Cardiac muscle cell (in vitro differentiated cells and primary cell): ENCODE results near the gene PPHLN1. TPM values are rescaled to one million over a fixed set of nuclear protein-coding genes. Genes with fewer than 3 reads are reported as not detected.
"Not testable (repeated sequence)": the region's sequence is repeated elsewhere in the genome, so short reads cannot be mapped to it uniquely, and the experiment has no call there.

Experiments used
- DNase-seq, 2 donors: peaks; one replicate each; pipeline versions ENCODE4 v3.0.0 to v3.0.0-alpha.2; 2010 to 2017; ENCODE audit warnings: low read depth in 1 of 2, low spot score in 1 of 2
- H3K27ac ChIP-seq: fragments of 200-600 bp; sonication (generic); 2 replicates; pipeline ENCODE4 v1.5.1; 2016
- H3K27me3 ChIP-seq: fragments of 200-600 bp; sonication (generic); 2 replicates; pipeline ENCODE4 v1.6.0; 2016; ENCODE audit warnings: control low read depth
- H3K36me3 ChIP-seq: fragments of 200-600 bp; sonication (generic); 2 replicates; pipeline ENCODE4 v1.5.1; 2016; ENCODE audit warnings: control low read depth
- H3K4me1 ChIP-seq: fragments of 200-600 bp; sonication (generic); 2 replicates; pipeline ENCODE4 v1.8.1; 2017; ENCODE audit warnings: low read depth, mild to moderate bottlenecking, mixed run types
- H3K4me3 ChIP-seq: fragments of 200-600 bp; sonication (generic); 2 replicates; pipeline ENCODE4 v1.5.1; 2016; ENCODE audit warnings: mild to moderate bottlenecking
- H3K9me3 ChIP-seq: fragments of 200-600 bp; sonication (generic); 2 replicates; pipeline ENCODE4 v1.5.1; 2017; ENCODE audit warnings: low read depth, mild to moderate bottlenecking, control low read depth
- CTCF ChIP-seq: IDR thresholded peaks from 2 replicates; pipeline ENCODE4 v1.5.1; 2012; ENCODE audit warnings: low read depth, mild to moderate bottlenecking, low read length
- polyA plus RNA-seq: library from polyadenylated mRNA; unstranded; fragments of >200 nt; fragmentation: Nextera tagmentation; extraction: Ambion mirVana; gene quantifications from 2 replicates; pipeline ENCODE4 v1.2.1, GENCODE V29; 2016
- total RNA-seq: library from RNA; depleted of rRNA; stranded (reverse); fragments of >200 nt; gene quantifications from 2 replicates; pipeline ENCODE4 v1.2.3, GENCODE V29; 2016

PPHLN1 gene
- total and polyA plus RNA-seq, 2 experiments from 2014 or later: 70.6 to 77.6 TPM

GRCh38 chr12:42346403-42347002 is 20.5 kb downstream of the PPHLN1 start:
- Histone ChIP-seq H3K9me3 (no peaks in the 10 kb centered on the region), H3K27ac (no peak overlapping the region), H3K4me3 (no peak overlapping the region), H3K36me3 (no peaks in the 10 kb centered on the region), H3K27me3 (no peaks in the 10 kb centered on the region), H3K4me1 (no peaks in the 10 kb centered on the region)
- DNase-seq: no peak
- TF ChIP-seq CTCF: no peak

GRCh38 chr12:42349119-42350020 is 23.4 kb downstream of the PPHLN1 start:
- not testable (repeated sequence) for H3K9me3 ChIP-seq, H3K36me3 ChIP-seq, H3K4me1 ChIP-seq, H3K27ac ChIP-seq, H3K4me3 ChIP-seq, DNase-seq, H3K27me3 ChIP-seq

- not testable (repeated sequence) for H3K27ac ChIP-seq, H3K36me3 ChIP-seq, H3K4me1 ChIP-seq, H3K27me3 ChIP-seq, DNase-seq, H3K4me3 ChIP-seq, H3K9me3 ChIP-seq
Observed at GRCh38 chr12:42350021-42350407, 24.0 kb downstream of the PPHLN1 start.

- Histone ChIP-seq H3K4me3 (no peak overlapping the region), H3K27ac (no peak overlapping the region), H3K4me1 (no peaks in the 10 kb centered on the region), H3K36me3 (peaks cover 4% of the 10 kb centered on the region), H3K27me3 (no peaks in the 10 kb centered on the region), H3K9me3 (no peaks in the 10 kb centered on the region)
- no peak for TF ChIP-seq CTCF
- no peak for DNase-seq
Observed at GRCh38 chr12:42356344-42356743, 30.4 kb downstream of the PPHLN1 start.

- Histone ChIP-seq H3K9me3 (no peaks in the 10 kb centered on the region), H3K4me3 (no peak overlapping the region)
Observed at GRCh38 chr12:42360747-42361403, 34.9 kb downstream of the PPHLN1 start.

More at GRCh38 chr12:42360747-42361403, 34.9 kb downstream of the PPHLN1 start:
- no peak for TF ChIP-seq CTCF
- no peaks in the 10 kb centered on the region for H3K4me1 ChIP-seq
- H3K27ac ChIP-seq: no peak overlapping the region
- DNase-seq: peak in 1 of 2 donors; percentile 13
- H3K27me3 ChIP-seq: no peaks in the 10 kb centered on the region
- peaks cover 3% of the 10 kb centered on the region for H3K36me3 ChIP-seq
